Urothelium cell line (cell line): ENCODE data around the gene GATA1.
A peak's percentile ranks its signal among the peaks of the same experiment; 100 is the strongest.
"Not testable (repeated sequence)": the region's sequence is repeated elsewhere in the genome, so short reads cannot be mapped to it uniquely, and the experiment has no call there.

ENCODE experiments used
- DNase-seq: peaks from one replicate; pipeline ENCODE4 v3.0.0; 2011; ENCODE audit warnings: low spot score, mixed read lengths
- FAIRE-seq: peaks from 2 replicates; lab custom pipeline; 2011; peaks lifted over from hg19 to GRCh38; lab: Jason Lieb, UNC

Gene GATA1

GRCh38 chrX:48806081-48806480, 19.7 kb downstream of the GATA1 start:
- FAIRE-seq = no peak
- no peak for DNase-seq

DNA sequence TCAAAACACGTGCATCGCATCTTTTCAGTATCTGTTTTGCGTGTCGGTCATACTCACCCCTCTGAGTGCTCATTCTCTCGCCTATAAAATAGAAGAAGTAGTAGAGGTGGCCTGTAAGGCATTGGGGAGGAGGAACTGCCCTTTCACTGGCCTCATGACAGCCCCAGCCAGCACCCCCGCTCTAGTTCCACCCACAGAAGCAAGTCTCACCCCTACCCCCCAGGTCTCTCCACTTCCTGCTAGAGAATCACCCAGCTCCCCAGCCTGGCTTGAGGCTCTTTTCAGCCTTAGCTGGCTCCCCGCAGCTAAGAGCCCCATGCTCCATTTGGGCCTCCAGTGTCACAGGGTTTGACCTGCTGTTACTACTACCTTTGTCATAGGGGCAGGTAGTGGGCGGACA, 27.3 kb downstream of the GATA1 start:
- no peak for FAIRE-seq
- no peak for DNase-seq

DNA sequence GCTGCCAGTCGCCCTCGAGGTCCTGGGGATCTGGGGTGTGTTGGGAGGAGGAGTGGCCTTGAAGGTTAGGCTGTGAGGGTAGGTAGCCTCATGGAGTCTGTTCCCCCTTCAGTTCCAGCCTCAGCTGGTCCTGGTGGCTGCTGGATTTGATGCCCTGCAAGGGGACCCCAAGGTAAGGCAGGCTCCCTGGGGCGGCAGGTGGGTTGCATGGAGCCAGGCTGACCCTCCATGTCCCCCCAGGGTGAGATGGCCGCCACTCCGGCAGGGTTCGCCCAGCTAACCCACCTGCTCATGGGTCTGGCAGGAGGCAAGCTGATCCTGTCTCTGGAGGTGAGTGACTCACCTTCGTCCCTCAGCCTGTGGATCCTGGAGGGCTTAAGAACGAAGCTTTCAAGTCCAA, 28.3 kb downstream of the GATA1 start:
- no peak for DNase-seq
- FAIRE-seq = no peak

DNA sequence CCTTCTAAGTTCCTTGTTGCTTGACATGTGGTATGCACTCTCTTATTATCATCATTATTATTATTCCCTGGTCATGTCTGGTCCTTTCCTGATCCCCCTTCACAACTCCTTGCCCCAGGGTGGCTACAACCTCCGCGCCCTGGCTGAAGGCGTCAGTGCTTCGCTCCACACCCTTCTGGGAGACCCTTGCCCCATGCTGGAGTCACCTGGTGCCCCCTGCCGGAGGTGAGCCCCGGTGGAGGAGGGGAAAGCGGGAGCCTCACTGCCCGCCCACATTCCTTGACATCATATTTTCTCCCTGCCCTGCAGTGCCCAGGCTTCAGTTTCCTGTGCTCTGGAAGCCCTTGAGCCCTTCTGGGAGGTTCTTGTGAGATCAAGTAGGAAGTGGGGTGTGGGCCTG, 28.9 kb downstream of the GATA1 start:
- no peak for DNase-seq
- no peak for FAIRE-seq

DNA sequence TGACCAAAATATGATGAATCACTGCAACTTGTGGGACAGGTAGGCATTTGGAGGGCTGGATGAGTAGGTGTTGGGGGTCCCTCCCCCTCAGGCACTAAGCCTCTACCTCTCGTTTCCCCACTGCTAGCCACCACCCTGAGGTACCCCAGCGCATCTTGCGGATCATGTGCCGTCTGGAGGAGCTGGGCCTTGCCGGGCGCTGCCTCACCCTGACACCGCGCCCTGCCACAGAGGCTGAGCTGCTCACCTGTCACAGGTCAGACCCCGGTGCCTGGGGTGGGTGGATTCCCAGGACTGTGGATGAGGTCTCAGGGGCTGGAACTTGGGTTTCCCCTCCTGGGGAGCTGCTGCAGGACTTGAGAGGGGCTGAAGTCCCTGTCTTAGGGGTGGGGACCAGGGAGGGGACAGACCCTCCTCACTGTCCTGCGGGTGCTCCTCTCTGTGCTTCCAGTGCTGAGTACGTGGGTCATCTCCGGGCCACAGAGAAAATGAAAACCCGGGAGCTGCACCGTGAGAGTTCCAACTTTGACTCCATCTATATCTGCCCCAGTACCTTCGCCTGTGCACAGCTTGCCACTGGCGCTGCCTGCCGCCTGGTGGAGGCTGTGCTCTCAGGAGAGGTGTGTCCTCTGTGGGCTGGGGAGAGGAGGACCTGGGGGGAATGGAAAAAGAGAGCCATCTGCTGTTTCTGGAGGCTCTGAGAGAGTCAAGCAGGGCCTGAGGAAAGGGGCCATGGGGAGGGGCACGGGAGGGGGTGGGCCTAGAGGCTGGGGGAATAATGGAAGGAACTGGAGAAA, 29.8 kb downstream of the GATA1 start:
- no peak for FAIRE-seq
- DNase-seq = no peak

- no peak for DNase-seq
- FAIRE-seq = peak; percentile 17
Measured at GRCh38 chrX:48818098-48818497, 31.7 kb downstream of the GATA1 start.

- FAIRE-seq = no peak
- no peak for DNase-seq
Measured at GRCh38 chrX:48818866-48819265, 32.5 kb downstream of the GATA1 start.

- not testable (repeated sequence) for FAIRE-seq, DNase-seq
Measured at GRCh38 chrX:48819394-48819793, 33.0 kb downstream of the GATA1 start.

- DNase-seq (no peak), FAIRE-seq (no peak)
Measured at GRCh38 chrX:48823053-48823452, 36.7 kb downstream of the GATA1 start.

DNA sequence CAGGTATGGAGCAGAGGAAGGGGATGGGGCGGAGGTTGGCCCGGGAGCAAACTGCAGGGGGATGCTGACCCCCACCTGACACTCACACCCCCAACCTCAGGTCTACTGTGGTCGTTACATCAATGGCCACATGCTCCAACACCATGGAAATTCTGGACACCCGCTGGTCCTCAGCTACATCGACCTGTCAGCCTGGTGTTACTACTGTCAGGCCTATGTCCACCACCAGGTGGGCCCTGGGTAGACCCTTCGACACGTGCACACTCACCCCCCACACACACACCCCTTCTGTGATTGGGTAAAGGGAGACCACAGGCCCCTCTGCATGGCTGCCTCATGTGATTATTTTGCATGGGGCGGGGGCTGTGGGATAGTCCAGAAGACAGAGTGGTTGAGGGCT, 37.7 kb downstream of the GATA1 start:
- no peak for DNase-seq
- no peak for FAIRE-seq

GRCh38 chrX:48826135-48826875, 39.9 kb downstream of the GATA1 start, which contains the start of gene ERAS:
TSS of gene ERAS (plus strand) at chrX:48826513. CDS start at chrX:48829124, 2,611 bp downstream.
- DNase-seq (no peak), FAIRE-seq (no peak)

- DNase-seq (no peak), FAIRE-seq (no peak)
Measured at GRCh38 chrX:48826876-48827653, 40.7 kb downstream of the GATA1 start.

GRCh38 chrX:48827654-48827968, 41.2 kb downstream of the GATA1 start:
- DNase-seq = no peak
- no peak for FAIRE-seq

- no peak for DNase-seq
- FAIRE-seq = no peak
Measured at GRCh38 chrX:48829016-48829735, 42.8 kb downstream of the GATA1 start.

- DNase-seq (no peak), FAIRE-seq (no peak)
Measured at GRCh38 chrX:48831136-48831908, 44.9 kb downstream of the GATA1 start.

GRCh38 chrX:48831909-48832291, 45.5 kb downstream of the GATA1 start:
- no peak for DNase-seq
- no peak for FAIRE-seq

GRCh38 chrX:48833542-48834138, 47.2 kb downstream of the GATA1 start:
- DNase-seq (peak; percentile 17), FAIRE-seq (no peak)

DNA sequence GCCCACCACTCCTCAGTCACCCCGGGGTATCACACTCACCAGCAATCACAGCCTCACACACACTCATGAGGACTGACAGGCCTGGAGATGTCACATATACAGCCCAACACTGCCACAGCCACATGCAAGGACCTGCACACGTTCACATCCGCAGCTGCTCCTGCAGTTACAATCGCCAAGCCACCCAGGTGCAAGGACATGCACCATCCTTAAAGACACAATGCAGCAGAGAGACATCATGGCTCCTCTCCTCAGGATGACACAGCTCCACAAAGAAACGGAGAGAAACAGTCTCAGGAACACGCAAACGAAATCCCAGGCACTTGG, 48.0 kb downstream of the GATA1 start:
- FAIRE-seq (no peak), DNase-seq (peak; percentile 11)

GRCh38 chrX:48835524-48836329, 49.3 kb downstream of the GATA1 start, which contains the start of gene PCSK1N:
TSS of gene PCSK1N (minus strand) at chrX:48835610. CDS start at chrX:48835532, 78 bp downstream.
- FAIRE-seq = no peak
- DNase-seq = peak; percentile 79
